Keratinocyte (primary cell): ENCODE results near the gene TFF1.

Source experiments
- CTCF ChIP-seq, 3 experiments: IDR thresholded peaks in 1 of 3; conservative IDR thresholded peaks in 1 of 3; optimal IDR thresholded peaks in 1 of 3; 2 replicates in 2 of 3; 3 replicates in 1 of 3; pipeline versions ENCODE3 to v1.5.1; 2011; ENCODE audit warnings: low read length in 3 of 3, mild to moderate bottlenecking in 3 of 3, moderate library complexity in 2 of 3, control low read depth in 1 of 3, inconsistent platforms in 1 of 3; ENCODE audit not compliant: insufficient read depth in 2 of 3; ENCODE audit errors: extremely low read depth in 1 of 3
- EZH2 ChIP-seq: IDR thresholded peaks from one replicate; pipeline ENCODE4 v1.6.1; 2012; ENCODE audit warnings: inconsistent platforms, mild to moderate bottlenecking, low read length, moderate library complexity

GRCh38 chr21:42362700-42363099, 3.6 kb downstream of the TFF1 start:
- no peak for TF ChIP-seq CTCF (optimal IDR thresholded peaks at IDR 0.05 in 1 of 3, IDR thresholded peaks at IDR 0.05 in 1 of 3, conservative IDR thresholded peaks at IDR 0.05 in 1 of 3; ENCODE audit: extremely low read depth in 1 of 3, insufficient read depth in 2 of 3, low read length in 3 of 3)
- no peak for TF ChIP-seq EZH2
